B cell (primary cell): ENCODE results near the gene SPATA3.

Source experiments
- EZH2 ChIP-seq: IDR thresholded peaks from 2 replicates; pipeline ENCODE4 v1.6.1; 2012; ENCODE audit warnings: borderline replicate concordance, low read depth, mild to moderate bottlenecking, moderate library complexity, low read length; ENCODE audit not compliant: insufficient read depth, poor library complexity, severe bottlenecking
- TF ChIP-seq, protein P1 (sequence below): fragments of 200-600 bp; IDR thresholded peaks from one replicate; pipeline ENCODE4 v1.8.0; 2022; ENCODE audit warnings: antibody characterized with exemption, mild to moderate bottlenecking

DNA sequence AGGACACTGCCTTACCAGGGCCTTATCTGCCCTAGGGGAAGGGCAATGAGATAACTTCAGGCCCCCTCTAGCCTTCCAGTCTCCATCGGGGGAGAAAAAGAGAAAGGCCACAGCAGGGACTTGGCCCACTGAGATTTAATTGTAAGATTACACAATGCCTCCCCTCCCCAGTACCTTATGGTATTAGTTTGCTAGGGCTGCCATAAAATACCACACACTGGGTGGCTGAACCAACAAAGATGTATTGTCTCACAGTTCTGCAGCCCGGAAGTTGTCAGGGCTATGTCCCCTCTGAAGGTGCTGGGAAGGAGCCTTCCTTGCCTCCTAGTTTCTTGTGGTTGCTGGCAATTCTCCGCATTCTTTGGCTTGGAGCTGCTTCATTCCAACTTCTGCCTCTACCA, 34.8 kb upstream of the SPATA3 start:
- no peak for TF ChIP-seq EZH2
- TF ChIP-seq, protein P1, sequence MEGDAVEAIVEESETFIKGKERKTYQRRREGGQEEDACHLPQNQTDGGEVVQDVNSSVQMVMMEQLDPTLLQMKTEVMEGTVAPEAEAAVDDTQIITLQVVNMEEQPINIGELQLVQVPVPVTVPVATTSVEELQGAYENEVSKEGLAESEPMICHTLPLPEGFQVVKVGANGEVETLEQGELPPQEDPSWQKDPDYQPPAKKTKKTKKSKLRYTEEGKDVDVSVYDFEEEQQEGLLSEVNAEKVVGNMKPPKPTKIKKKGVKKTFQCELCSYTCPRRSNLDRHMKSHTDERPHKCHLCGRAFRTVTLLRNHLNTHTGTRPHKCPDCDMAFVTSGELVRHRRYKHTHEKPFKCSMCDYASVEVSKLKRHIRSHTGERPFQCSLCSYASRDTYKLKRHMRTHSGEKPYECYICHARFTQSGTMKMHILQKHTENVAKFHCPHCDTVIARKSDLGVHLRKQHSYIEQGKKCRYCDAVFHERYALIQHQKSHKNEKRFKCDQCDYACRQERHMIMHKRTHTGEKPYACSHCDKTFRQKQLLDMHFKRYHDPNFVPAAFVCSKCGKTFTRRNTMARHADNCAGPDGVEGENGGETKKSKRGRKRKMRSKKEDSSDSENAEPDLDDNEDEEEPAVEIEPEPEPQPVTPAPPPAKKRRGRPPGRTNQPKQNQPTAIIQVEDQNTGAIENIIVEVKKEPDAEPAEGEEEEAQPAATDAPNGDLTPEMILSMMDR = no peak
